ENCODE data around the gene COL8A1.
"Not testable (repeated sequence)": the region's sequence is repeated elsewhere in the genome, so short reads cannot be mapped to it uniquely, and the experiment has no call there.

Gene COL8A1

DNA sequence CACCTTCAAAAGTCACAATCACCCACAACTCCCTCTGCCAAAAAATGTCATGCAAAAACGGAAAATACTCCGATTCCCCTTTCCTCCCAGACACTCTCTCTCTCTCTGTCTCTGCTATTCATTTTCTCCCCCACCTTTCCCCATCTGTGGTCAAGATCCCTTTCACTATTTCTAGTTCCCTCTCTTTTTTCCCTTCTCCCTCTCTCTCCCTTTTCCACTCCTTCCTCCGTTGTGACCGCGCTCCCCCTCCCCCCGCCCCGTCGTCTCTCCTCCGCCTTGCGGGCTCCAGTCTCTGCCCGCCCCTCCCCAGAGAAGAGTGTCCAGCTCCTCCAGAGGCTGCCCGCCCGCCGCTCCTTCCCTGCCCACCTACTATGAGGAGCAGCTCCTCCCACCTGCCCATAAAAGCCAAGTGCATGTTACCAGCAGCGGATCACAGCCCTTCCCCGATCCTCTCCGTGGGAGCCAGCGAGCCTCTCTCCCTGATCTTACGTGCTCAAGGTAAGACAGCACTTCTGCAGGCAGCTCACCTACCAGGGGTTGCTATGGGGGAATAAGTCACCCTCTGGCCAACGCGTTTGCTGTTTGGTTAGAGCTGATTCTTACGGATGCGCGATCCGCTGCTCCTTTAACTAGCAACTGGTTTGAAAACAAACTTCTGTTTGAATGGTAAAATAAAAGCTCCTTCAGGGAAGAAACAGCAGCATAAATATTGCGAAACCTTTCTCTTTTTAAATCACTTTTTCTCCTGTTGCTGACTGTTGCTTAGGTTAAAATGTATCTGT is at the start of gene COL8A1:
TSS of gene COL8A1 (plus strand) at position 428 of the 782 bp plus-strand sequence. CDS start 152,089 bp downstream, outside the sequence.
- no peak for DNase-seq (ENCODE audit: low spot score)

DNA sequence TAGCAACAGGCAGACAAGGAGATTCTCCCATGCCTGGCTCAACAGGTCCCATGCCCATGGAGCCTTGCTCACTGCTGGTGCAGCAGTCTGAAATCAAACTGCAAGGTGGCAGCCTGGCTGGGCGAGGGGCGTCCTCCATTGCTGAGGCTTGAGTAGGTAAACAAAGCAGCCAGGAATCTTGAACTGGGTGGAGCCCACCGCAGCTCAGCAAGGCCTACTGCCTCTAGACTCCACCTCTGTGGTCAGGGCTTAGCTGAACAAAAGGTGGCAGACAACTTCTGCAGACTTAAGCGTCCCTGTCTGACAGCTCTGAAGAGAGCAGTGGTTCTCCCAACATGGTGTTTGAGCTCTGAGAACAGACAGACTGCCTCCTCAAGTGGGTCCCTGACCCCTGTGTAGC is 49.2 kb upstream of the COL8A1 start:
- DNase-seq (ENCODE audit: low spot score): not testable (repeated sequence)

DNA sequence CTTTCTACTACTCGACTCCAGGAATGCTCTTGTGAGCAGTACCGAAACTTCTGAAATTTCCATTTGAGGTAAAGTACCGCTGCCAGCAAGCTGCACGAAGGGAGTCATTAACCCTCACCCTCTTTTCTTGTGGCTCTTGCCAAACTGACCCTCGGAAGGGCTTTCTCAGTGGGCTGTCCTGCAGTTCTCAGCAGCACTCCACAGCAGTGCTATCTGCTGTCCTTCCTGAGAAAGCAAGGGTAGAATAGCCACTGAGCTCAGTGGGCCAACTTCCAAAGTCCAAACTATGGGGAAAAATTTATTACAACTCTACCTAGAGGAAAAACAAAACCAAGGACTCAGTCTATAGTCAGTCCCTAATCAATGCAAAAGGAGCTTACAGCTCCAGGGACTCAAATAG is 38.5 kb upstream of the COL8A1 start:
- DNase-seq (ENCODE audit: low spot score): no peak

DNA sequence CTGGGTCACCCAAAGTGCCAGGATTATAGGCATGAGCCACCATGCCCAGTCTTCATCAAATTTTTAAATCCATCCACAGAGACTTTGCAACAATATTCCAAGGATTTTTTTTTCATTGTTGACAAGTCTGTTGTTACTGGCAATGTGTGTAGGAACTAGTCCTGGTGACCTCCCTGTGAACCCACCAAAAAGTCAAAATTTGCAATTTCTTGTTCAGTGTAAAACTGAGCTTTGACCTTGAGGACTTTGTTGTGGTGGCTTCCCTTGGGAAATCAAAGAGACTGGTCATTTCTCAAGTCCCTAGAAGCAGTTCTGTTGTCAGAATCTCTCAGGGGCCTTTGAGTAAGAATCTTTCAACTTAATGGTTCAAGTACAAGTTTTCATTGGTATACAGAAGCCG is 36.9 kb upstream of the COL8A1 start:
- no peak for DNase-seq (ENCODE audit: low spot score)

DNA sequence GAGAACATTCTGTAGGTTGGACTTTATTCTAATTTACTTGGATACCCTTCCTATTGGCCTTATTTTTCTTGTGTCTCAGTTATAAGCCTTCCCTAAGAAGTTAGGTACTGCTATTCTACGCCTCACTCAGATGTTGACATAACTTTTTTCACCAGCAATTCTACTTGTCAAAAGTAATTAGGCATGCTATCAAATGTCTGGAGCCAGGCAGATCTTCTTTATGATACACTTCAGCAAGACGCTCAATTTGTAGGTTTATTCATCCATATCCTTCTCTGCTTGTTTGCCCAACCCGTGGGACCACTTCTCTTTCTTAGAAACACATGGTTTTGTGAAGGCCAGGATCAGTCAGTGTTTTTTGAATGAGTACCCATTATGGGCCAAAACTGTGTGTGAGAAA is 36.2 kb upstream of the COL8A1 start:
- no peak for DNase-seq (ENCODE audit: low spot score)

DNA sequence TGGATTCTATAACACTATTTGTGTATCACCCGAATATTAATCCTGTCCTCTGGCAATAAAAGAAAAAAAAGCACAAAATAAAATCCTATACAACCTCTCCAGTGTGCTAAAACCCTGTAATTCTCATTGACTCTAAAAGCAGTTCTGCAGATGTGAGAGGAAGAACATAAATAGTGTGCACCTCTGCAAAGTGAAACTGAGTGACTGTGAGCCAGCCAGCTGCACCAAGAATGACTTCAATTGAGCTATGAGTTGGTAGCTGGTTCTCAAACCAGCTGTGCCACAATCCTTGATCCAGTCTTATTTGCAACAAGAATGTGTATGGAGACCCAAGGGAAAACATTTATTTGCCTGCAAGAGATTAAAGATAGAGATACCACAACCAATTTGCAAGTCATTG is 31.2 kb upstream of the COL8A1 start:
- DNase-seq (ENCODE audit: low spot score): no peak

DNA sequence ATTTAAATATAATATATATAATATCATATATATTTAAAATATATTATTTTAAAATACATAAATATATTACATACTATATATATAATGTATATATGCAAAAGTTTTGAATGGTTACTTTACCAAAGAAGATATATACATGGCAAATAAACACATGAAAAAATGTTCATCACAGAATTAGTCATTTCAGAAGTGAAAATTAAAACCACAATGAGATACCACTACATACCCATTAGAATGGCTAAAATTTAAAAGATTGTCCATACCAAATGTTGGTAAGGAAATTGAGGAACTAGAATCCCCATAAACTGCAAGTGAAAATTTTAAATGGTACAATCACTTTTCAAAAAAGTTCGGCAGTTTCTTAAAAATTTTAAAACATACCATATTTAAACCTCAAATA is 23.6 kb upstream of the COL8A1 start:
- no peak for DNase-seq (ENCODE audit: low spot score)

DNA sequence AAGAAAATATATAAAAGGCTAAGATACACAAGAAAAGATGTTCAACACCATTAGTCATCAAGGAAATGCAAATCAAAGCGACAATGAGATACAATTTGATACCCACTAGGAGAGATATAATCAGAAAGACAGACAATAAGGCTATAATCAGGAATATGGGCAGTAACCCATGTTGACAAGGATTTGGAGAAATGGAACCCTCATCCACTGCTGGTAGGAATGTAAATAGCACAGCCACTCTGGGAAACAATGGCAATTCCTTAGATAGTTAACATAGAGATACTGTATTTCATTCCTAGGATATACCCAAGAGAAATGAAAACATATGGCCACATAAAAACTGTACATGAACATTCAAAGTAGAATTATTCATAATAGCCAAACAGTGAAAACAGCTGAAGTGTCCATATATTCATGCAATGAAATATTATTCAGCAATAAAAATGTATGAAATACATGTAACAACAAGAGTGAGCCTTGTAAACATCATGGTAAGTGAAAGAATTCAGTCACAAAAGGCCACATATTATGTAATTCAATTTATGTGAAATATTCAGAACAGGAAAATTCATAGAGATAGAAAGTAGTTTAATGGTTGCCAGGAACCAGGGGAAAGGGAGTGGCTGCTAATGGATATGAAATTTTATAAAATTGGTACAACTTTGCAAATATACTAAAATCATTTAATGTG is 18.2 kb upstream of the COL8A1 start:
- DNase-seq (ENCODE audit: low spot score): no peak

DNA sequence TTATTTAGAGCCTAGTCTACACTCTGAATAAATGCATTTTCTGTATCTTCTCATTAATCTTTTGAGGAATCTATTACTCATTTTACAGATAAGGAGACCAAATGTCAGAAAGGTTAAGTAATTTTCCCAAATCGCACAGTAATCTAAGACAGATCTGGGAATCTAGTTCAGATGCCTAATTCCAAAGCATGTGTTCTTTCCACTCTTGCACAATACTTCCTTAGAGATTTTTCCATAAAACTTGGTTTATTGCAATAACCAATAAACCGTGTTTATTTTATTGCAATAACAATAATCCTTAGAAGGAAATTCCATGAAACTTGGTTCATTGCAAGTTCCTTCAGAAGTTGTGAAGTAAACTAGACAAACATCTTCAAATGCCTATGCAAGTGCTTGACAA is 17.4 kb upstream of the COL8A1 start:
- no peak for DNase-seq (ENCODE audit: low spot score)

DNA sequence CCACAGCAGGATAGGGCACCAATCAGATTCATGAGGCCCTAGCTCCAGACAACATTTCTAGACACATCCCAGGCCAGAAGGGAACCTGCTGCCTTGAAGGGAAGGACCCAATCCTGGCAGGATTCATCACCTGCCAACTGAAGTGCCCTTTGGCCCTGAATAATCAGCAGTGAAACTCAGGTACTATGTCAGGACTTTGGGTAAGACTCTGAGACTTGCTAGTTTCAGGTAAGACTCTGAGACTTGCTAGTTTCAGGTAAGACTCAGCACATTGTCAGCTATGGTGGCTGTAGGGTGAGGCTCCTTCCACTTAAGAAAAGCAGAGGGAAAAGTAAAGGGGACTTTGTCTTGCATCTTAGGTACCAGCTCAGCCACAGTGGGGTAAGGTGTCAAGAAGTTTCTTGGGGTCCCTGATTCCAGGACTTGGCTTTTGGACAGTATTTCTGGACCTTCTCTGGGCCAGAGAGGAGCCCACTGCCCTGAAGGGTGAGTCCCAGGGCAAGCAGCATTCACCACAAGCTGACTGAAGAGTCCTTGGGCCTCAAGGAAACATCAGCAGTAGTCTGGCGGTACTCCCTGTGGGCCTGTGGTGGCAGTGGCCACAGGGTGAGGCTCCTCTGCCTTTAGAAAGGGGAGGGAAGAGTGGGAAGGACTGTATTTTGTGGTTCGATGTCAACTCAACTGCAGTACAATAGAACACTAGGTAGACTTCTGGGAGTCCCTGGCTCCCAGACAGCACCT is 13.7 kb upstream of the COL8A1 start:
- no peak for DNase-seq (ENCODE audit: low spot score)

DNA sequence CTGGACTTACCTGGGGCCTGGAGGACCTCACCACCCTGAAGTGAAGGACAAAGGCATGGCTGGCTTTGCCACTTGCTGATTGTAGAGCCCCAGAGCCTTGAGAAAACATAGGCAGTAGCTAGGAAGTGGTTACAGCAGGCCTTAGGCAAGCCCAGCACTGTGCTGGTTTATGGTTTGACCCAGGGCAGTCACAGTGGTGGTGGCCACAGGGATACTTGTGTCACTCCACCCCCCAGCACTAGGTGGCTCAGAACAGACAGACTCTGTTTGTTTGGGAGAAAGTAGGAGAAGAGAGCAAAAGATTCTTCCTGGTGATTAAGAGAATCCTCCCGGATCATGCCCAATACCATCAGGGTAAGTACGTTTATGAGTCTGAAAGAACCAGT is 13.2 kb upstream of the COL8A1 start:
- no peak for DNase-seq (ENCODE audit: low spot score)

DNA sequence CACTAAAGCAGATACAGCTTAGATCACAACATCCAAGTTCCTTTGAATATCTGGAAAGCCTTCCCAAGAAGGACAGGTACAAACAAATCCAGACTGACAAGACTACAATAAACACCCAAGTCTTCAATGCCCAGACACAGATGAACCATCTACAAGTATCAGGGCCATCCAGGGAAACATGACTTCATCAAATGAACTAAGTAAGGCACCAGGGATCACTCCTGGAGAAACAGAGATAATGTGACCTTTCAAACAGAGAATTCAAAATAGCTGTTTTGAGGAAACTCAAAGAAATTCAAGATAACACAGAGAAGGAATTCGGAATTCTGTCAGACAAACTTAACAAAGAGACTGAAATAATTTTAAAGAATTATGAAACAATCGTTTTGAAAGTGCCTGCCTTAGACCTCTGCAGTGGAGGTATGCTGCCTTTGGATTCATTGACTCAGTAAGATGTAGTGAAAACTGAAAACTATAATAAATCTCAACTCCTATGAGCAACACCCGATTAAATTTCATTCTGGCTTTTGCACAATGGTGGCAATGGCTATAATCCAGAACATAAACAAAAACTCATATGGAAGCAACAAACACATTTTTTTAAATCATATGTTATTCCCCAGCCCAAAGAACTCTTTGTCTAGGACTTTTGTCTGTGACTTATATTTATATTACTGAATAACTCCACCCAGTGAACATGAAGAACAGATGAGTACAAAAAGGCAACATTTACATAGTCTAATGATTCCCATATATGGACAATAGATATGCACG is 12.6 kb upstream of the COL8A1 start:
- DNase-seq (ENCODE audit: low spot score): no peak

DNA sequence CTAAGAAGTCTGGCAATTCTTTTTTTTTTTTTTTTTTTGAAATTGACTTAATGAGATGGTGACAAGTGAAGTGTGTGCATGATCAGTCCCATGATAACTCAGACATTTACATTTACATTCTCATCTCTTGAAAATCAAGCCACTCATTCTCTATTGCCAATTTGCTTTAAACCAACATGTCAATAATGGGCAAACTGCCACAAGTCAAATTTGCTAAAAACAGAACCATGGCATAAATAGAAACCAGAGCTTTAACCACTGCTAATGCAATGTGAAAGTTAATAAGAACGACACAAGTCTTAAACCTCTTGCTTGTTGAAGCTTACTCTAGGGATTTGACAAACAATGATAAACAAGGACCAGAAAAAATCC is 12.0 kb upstream of the COL8A1 start:
- DNase-seq (ENCODE audit: low spot score): no peak

DNA sequence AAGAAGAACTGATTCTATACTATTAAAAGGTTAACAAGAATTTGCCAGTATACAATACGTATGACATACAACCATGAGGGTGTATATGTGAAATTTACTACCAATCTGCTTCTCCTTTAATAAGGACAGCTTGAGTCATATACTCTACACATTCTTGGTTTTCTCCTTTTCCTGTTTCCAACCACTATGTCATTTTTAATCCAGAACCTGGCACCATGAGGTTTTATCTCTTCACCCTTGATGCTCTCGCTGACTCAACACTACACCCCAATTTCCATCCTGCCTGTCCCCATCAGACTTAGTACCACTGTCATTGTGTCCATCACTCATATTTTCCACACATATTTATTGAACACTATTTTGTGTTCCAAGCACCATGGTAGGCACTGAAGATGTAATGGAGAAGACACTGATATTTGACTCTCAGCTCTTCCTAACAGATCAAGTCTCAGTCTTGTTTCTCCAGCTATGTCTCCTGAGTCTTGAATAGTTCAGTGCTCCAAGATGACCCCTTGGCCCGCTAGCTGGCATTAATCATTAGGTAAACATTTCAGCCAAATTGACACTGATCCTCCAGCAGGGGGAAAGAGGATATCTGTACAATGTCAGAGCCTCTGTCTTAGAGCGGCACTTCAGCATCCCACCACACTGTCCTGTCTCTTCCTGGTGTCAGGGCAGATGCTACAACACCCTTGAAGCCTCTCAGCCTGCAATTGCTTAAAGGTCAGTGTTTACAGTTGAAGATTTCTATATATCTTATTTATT is 11.2 kb upstream of the COL8A1 start:
- no peak for DNase-seq (ENCODE audit: low spot score)

DNA sequence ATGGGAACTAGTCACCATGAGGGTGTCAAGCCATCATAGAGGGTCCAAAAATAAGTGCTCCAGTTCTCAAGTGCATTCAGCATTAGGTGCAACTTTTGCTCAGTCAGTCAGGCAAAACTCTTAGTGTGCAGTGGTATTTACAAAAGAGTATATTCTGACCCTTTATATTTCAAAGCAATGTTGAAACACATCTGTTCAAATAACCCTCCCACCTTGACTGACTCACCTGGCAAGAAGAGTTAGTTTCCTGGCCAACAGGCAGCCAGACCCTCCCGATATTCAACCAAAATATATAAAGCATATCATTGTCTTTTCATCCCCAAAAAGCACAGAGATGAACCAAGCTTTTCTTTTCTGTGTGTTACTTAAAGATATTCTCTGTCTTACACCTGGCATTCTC is 7.6 kb upstream of the COL8A1 start:
- DNase-seq (ENCODE audit: low spot score): no peak

DNA sequence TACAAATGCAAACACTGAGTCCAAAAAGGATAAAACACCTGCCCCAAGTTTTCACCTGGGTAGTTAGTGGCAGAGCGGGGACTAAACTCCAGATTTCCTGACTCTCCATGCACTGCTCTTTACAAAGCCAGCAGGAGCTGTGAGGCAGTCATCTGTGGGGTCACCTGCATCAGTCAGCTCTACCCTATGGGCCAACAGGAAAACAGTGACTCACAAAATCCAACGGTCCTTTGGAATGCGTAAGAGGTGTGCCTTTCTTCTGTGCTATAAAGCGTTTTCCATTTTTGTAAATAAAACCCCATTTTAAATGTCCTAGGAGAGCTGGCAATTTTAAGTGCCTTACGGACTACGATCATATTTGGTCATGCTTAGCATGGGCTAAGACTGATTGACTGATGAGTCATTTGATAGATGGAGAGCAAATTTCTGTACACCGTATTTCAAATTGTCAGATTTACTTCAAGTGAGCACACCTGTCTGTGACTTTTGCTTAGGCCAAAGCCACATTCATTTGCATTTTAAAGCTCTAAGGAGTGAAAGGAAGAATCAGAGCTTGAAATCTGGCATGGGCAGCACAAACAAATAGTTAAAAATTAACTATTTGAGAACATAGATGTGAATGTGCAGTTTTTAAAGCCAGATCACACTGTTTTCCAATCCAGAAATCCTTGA is 4.4 kb upstream of the COL8A1 start:
- no peak for DNase-seq (ENCODE audit: low spot score)

DNA sequence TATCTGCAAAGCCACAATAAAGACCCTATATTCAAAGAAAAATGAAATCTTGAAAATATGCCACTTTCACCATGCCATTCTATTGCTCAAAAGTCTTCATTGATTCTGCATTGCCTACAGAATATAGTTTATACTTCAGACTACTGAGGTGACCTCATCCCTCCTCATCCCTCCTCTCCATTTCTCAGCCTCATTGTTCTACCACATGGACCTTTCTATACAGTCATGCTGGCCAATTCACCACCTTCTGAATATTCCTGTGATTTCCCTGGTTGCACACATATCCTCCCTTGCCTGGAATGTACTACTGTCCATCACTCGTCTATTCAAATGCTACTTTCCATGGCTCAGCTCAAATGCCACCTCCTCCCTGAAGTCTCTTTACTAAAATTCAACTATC is 3.5 kb upstream of the COL8A1 start:
- no peak for DNase-seq (ENCODE audit: low spot score)

DNA sequence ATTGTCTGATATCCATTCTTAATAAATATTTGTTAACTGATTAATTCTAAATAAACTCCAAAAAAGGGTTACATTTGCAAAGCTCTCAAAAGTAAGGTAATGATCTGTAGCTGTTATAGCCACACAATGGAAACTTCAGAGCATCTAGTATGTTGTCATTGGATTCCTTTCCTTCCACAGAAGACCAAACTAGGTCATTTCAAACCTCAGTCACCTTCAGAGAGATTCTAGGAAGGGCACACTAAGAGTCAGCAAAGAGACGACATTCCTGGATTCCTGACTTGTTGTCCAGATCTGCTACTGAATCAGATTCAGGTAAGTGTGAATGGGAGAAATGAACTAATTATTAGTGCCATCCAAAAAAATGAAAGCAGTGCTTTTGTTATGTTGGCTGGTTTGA is 3.0 kb upstream of the COL8A1 start:
- no peak for DNase-seq (ENCODE audit: low spot score)

DNA sequence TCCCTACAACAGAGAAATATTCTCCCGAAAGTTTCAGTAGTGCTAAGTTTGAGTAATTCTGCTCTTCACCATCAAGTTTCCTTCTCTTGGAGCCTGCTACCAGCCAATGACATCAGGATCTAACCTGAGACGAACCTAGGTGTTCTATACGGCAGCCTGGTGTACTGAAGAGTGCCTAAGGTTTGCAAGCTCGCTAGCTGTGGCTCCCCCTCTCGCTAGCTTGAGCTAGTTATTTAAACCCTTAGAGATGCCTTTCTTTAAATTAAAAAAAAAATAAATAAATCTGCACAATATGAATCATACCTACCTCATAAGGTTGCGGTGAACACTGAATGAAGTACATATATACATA is 1.4 kb upstream of the COL8A1 start:
- DNase-seq (ENCODE audit: low spot score): no peak

DNA sequence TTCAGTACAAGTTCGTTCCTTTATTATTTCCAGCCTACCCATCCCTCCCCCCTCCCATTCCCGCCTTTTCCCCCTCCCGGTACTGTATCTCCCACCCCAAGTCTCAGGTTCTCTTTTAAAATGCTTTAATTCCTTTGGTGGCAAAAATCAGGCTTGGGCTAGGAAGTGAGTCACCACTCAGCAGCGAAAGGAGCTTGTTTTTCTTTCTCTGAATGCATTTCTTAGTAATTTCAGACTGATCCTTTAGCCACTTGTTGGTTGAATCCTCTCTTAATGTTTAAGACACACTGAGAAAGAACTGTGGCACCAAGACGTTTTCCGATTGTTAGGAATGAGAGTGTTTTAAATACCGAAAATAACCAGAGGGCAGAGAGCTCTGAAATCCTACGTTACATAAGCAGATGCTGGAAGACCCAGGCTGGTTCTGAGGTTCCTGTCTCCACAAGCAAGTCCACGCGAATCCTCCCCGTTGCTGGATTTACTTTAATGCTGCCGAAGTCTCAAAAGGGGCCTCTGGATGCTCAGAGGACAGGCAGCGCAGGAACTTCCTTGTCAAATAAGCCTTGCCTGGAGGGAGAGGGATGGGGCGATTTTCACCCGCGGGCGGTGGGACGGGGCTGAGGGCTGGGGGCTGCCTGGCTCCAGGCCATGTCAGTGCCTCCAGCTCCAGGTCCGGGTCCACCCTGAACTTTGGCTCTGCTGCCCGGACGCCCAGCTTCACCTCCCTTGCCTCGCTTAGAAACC is 854 bp upstream of the COL8A1 start:
- no peak for DNase-seq (ENCODE audit: low spot score)

Data from CD4-positive, alpha-beta T cell treated with Interleukin-6 at 100 ng/mL for 8 hours (primary cell).